IMR-90 (cell line): ENCODE results near the gene CDKN2B-AS1. TPM values are rescaled to one million over a fixed set of nuclear protein-coding genes. Genes with fewer than 3 reads are reported as not detected.

Experiments used
- ATAC-seq: fragments of 200-7000 bp; cut with Tn5 transposase; 2 replicates; pipeline ENCODE4 v1.9.1; 2020; ENCODE audit warnings: low read depth, mild to moderate bottlenecking, moderate library complexity
- BruUV-seq: library from RNA; stranded (reverse); fragments of 400-500 nt; replicated peaks from 2 replicates; lab custom pipeline; 2021; lab: Mats Ljungman, UMichigan
- CTCF ChIA-PET: fragments of 300-600 bp; formaldehyde crosslinking; extraction: SDS; loops from one replicate; lab custom pipeline; 2021; ENCODE audit warnings: antibody characterized with exemption; lab: Yijun Ruan, JAX
- POLR2A ChIA-PET: fragments of 300-600 bp; sonication (Branson Sonifier 250); formaldehyde crosslinking; loops from one replicate; lab custom pipeline; 2022; ENCODE audit warnings: antibody characterized with exemption; ENCODE audit not compliant: unreplicated experiment; lab: Charles Lee
- DNase-seq: peaks from one replicate; pipeline ENCODE4 v3.0.0; 2013
- H2AFZ ChIP-seq: replicated peaks from 2 replicates; pipeline ENCODE3; 2013; ENCODE audit warnings: low read length, mild to moderate bottlenecking; ENCODE audit not compliant: poor library complexity
- H2AK5ac ChIP-seq: 2 replicates; pipeline ENCODE4 v1.6.1; 2013; ENCODE audit warnings: low read depth, low read length, inconsistent platforms
- H2AK9ac ChIP-seq: replicated peaks from 2 replicates; pipeline ENCODE3; 2013; ENCODE audit warnings: mild to moderate bottlenecking, low read depth, low read length, moderate library complexity; ENCODE audit not compliant: poor library complexity
- H2BK120ac ChIP-seq: 2 replicates; pipeline ENCODE4 v1.6.1; 2013; ENCODE audit warnings: low read depth, low read length, inconsistent platforms
- H2BK15ac ChIP-seq: 3 replicates; pipeline ENCODE4 v1.6.1; 2013; ENCODE audit warnings: low read depth, low read length, inconsistent platforms
- H2BK20ac ChIP-seq: 2 replicates; pipeline ENCODE4 v1.6.1; 2013; ENCODE audit warnings: low read depth, mild to moderate bottlenecking, inconsistent platforms, low read length, moderate library complexity
- H2BK5ac ChIP-seq: 2 replicates; pipeline ENCODE4 v1.6.1; 2013; ENCODE audit warnings: mild to moderate bottlenecking, low read depth, low read length, inconsistent platforms; ENCODE audit not compliant: poor library complexity, severe bottlenecking
- H3K14ac ChIP-seq: replicated peaks from 2 replicates; pipeline ENCODE4 v1.6.1; 2013; ENCODE audit warnings: low read depth, low read length, inconsistent platforms
- H3K18ac ChIP-seq: 2 replicates; pipeline ENCODE4 v1.6.1; 2013; ENCODE audit warnings: low read depth, low read length, control low read depth
- H3K23ac ChIP-seq: 2 replicates; pipeline ENCODE4 v1.6.1; 2013; ENCODE audit warnings: low read depth, low read length, inconsistent platforms
- H3K27ac ChIP-seq: 2 replicates; pipeline ENCODE4 v1.5.1; 2013; ENCODE audit warnings: mild to moderate bottlenecking, control low read depth, low read length; ENCODE audit not compliant: insufficient read depth
- H3K27me3 ChIP-seq: 2 replicates; pipeline ENCODE4 v1.6.1; 2013; ENCODE audit warnings: low read length; ENCODE audit not compliant: control insufficient read depth, insufficient read depth
- H3K36me3 ChIP-seq: 2 replicates; pipeline ENCODE4 v1.6.1; 2013; ENCODE audit warnings: low read length, mixed read lengths; ENCODE audit not compliant: control insufficient read depth, insufficient read depth
- H3K4ac ChIP-seq: 2 replicates; pipeline ENCODE4 v1.6.1; 2013; ENCODE audit warnings: low read depth, low read length, inconsistent platforms
- H3K4me1 ChIP-seq: 2 replicates; pipeline ENCODE4 v1.6.1; 2013; ENCODE audit warnings: low read length, mixed read lengths; ENCODE audit not compliant: control insufficient read depth, insufficient read depth
- H3K4me2 ChIP-seq: 2 replicates; pipeline ENCODE4 v1.6.1; 2013; ENCODE audit warnings: low read depth, mild to moderate bottlenecking, control low read depth, low read length, moderate library complexity
- H3K4me3 ChIP-seq: 2 replicates; pipeline ENCODE4 v1.5.1; 2013; ENCODE audit warnings: low read depth, mild to moderate bottlenecking, control low read depth, low read length, moderate library complexity; ENCODE audit not compliant: insufficient read depth
- H3K56ac ChIP-seq: 2 replicates; pipeline ENCODE4 v1.6.1; 2013; ENCODE audit warnings: low read length, inconsistent platforms; ENCODE audit not compliant: insufficient read depth; ENCODE audit errors: extremely low read depth
- H3K79me1 ChIP-seq, 2 experiments: 2 replicates each; pipeline ENCODE4 v1.6.1; 2013; ENCODE audit warnings: low read length in 2 of 2, inconsistent platforms in 1 of 2, low read depth in 1 of 2
- H3K9ac ChIP-seq: 2 replicates; pipeline ENCODE4 v1.6.1; 2013; ENCODE audit warnings: low read depth, low read length, control low read depth
- H3K9me1 ChIP-seq: 2 replicates; pipeline ENCODE4 v1.6.1; 2013; ENCODE audit warnings: low read length, inconsistent platforms; ENCODE audit not compliant: insufficient read depth
- H3K9me3 ChIP-seq: 2 replicates; pipeline ENCODE4 v1.6.1; 2013; ENCODE audit warnings: low read length; ENCODE audit not compliant: control insufficient read depth, insufficient read depth
- H4K20me1 ChIP-seq: 2 replicates; pipeline ENCODE4 v1.6.1; 2013; ENCODE audit warnings: low read length, inconsistent platforms; ENCODE audit not compliant: insufficient read depth
- H4K5ac ChIP-seq: 2 replicates; pipeline ENCODE4 v1.6.1; 2013; ENCODE audit warnings: mild to moderate bottlenecking, low read depth, low read length, control low read depth
- H4K8ac ChIP-seq, 2 experiments: 2 replicates each; pipeline ENCODE4 v1.6.1; 2013; ENCODE audit warnings: low read depth in 2 of 2, low read length in 2 of 2, control low read depth in 1 of 2, inconsistent platforms in 1 of 2
- H4K91ac ChIP-seq: 2 replicates; pipeline ENCODE4 v1.6.1; 2013; ENCODE audit warnings: low read depth, low read length, inconsistent platforms; ENCODE audit not compliant: insufficient read depth
- BHLHE40 ChIP-seq: fragments of 150-350 bp; IDR thresholded peaks from 2 replicates; pipeline ENCODE4 v1.6.1; 2016; ENCODE audit warnings: mild to moderate bottlenecking, low read depth, low read length
- CEBPB ChIP-seq: IDR thresholded peaks from 2 replicates; pipeline ENCODE4 v1.6.1; 2012; ENCODE audit warnings: low read depth, low read length, improper control_type of control experiment
- CTCF ChIP-seq: conservative IDR thresholded peaks from 2 replicates; pipeline ENCODE4 v1.5.1; 2012; ENCODE audit warnings: mild to moderate bottlenecking, low read depth, low read length, improper control_type of control experiment
- FOS ChIP-seq: fragments of 150-350 bp; IDR thresholded peaks from 2 replicates; pipeline ENCODE4 v1.6.1; 2016; ENCODE audit warnings: low read depth, low read length
- MAFK ChIP-seq: IDR thresholded peaks from 2 replicates; pipeline ENCODE4 v1.6.1; 2012; ENCODE audit warnings: low read depth, low read length, improper control_type of control experiment
- MAZ ChIP-seq: IDR thresholded peaks from 2 replicates; pipeline ENCODE4 v1.6.1; 2012; ENCODE audit warnings: low read depth, mild to moderate bottlenecking, low read length, improper control_type of control experiment, moderate library complexity, borderline replicate concordance
- MXI1 ChIP-seq: IDR thresholded peaks from 2 replicates; pipeline ENCODE4 v1.6.1; 2012; ENCODE audit warnings: low read depth, mild to moderate bottlenecking, low read length, moderate library complexity, borderline replicate concordance
- NFE2L2 ChIP-seq: fragments of 150-350 bp; IDR thresholded peaks from 2 replicates; pipeline ENCODE4 v1.6.1; 2016; ENCODE audit warnings: low read depth, mild to moderate bottlenecking, low read length
- RAD21 ChIP-seq: IDR thresholded peaks from 2 replicates; pipeline ENCODE4 v1.6.1; 2012; ENCODE audit warnings: low read length, improper control_type of control experiment
- RCOR1 ChIP-seq: IDR thresholded peaks from 2 replicates; pipeline ENCODE4 v1.6.1; 2012; ENCODE audit warnings: mild to moderate bottlenecking, low read length, improper control_type of control experiment; ENCODE audit not compliant: insufficient replicate concordance
- SMC3 ChIP-seq: fragments of 150-350 bp; IDR thresholded peaks from 2 replicates; pipeline ENCODE4 v1.6.1; 2016; ENCODE audit warnings: low read depth, mild to moderate bottlenecking, antibody characterized with exemption, low read length, moderate library complexity
- USF2 ChIP-seq: fragments of 150-350 bp; IDR thresholded peaks from 2 replicates; pipeline ENCODE4 v1.6.1; 2017; ENCODE audit warnings: mild to moderate bottlenecking, antibody characterized with exemption, low read length, low read depth
- WGBS, 2 experiments: methylation state at CpG; one replicate each; pipeline versions ENCODE4 v1.1.5 to v1.1.7; 2013; ENCODE audit warnings: missing lambda C conversion rate in 2 of 2; ENCODE audit not compliant: insufficient read length in 1 of 2; ENCODE audit errors: extremely low coverage in 2 of 2; 5-methylcytosine and 5-hydroxymethylcytosine counted together
- dilution Hi-C: fragments of 300-500 bp; cut with HindIII; formaldehyde crosslinking; loops from one replicate; pipeline ENCODE4 v1.14.3; 2018; ENCODE audit warnings: low sequenced_read_pairs; ENCODE audit not compliant: unreplicated experiment
- in situ Hi-C: fragments of 300-500 bp; cut with MboI; formaldehyde crosslinking; loops from 3 replicates; pipeline ENCODE4 v1.14.3; 2019; ENCODE audit warnings: low sequenced_read_pairs, inconsistent platforms, mixed read lengths
- intact Hi-C: fragments of 100-400 bp; cut with micrococcal nuclease; formaldehyde crosslinking; loops from 2 replicates; pipeline ENCODE4 v1.10.0; 2022
- polyA plus RNA-seq, 3 experiments: library from polyadenylated mRNA; depleted of rRNA; stranded (reverse); fragments of >200 nt; gene quantifications; 2 replicates each; pipeline ENCODE4 v1.2.3, GENCODE V29; 2012; ENCODE audit warnings: low replicate concordance in 1 of 3
- total RNA-seq: library from RNA; depleted of rRNA; stranded (reverse); fragments of >200 nt; gene quantifications from 2 replicates; pipeline ENCODE4 v1.2.3, GENCODE V29; 2012
- TF ChIP-seq, protein P1 (sequence below): fragments of 150-350 bp; IDR thresholded peaks from 2 replicates; pipeline ENCODE4 v1.6.1; 2016; ENCODE audit warnings: low read depth, mild to moderate bottlenecking, low read length, moderate library complexity, borderline replicate concordance

The CDKN2B-AS1 gene
- total and polyA plus RNA-seq, 2 of the 4 experiments (the other 2 are of a cell fraction): 1.0 to 1.1 TPM

DNA sequence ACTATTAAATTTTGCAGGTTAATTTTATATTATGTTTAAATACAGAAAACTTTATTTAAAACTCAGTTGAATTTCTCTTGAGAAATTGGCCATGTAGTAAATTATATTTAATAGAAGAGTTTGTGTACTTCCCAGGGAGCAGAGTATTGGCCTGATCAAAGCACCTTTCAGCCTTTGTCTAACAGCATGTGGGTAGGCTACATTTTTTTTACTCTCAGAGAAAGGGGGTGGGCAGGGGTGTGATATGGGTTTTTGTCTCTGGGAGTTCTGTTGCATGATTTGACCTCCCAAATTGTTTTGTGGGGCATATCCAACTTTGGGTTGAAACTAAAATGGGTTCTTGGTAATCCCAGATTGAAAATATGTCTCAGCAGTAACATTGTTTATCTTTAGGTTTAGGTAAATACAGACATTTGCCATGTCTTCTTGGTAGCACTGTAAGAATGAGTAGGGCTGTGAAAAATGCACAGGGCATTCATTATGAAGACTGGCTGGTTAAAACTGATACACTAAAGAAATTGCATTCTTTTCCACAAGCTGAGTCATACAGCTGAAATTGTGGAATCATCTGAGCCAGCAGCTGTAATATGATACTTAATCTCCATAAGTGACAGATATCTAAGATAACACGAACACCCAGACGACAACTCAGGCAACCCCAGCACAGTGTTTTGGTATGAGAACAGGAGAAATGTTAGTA is 89.9 kb downstream of the CDKN2B-AS1 start:
- dilution Hi-C loops: no loop called here
- Histone ChIP-seq H2BK5ac (peak overlapping the region; percentile 87), H3K79me1 (no peaks in the 10 kb centered on the region), H2BK15ac (no peak overlapping the region), H3K27ac (peak overlapping the region; percentile 65; the same call in 1 of the 2 replicates), H4K20me1 (no peaks in the 10 kb centered on the region), H3K9me3 (no peaks in the 10 kb centered on the region), H2BK20ac (peak overlapping the region; percentile 64), H3K14ac (no peak overlapping the region; the same call in 1 of the 2 replicates), H3K18ac (peak overlapping the region; percentile 56; the same call in 1 of the 2 replicates), H4K8ac (peak overlapping the region in 1 of 2 experiments; percentile 50; a peak in 1 of 4 replicates), H3K36me3 (no peaks in the 10 kb centered on the region), H3K27me3 (no peaks in the 10 kb centered on the region), H2BK120ac (peak overlapping the region; percentile 71), H3K4ac (peak overlapping the region; percentile 56; the same call in 1 of the 2 replicates), H4K5ac (peak overlapping the region; percentile 43), H3K56ac (no peak overlapping the region; the same call in 1 of the 2 replicates), H4K91ac (peak overlapping the region; percentile 57; the same call in 1 of the 2 replicates), H2AK9ac (no peak overlapping the region), H3K9ac (no peak overlapping the region), H3K4me1 (peaks cover 8% of the 10 kb centered on the region), H3K9me1 (no peaks in the 10 kb centered on the region), H3K4me3 (no peak overlapping the region), H2AK5ac (peak overlapping the region; percentile 40; the same call in 1 of the 2 replicates), H2AFZ (no peak overlapping the region), H3K23ac (no peak overlapping the region), H3K4me2 (peak overlapping the region; percentile 37; the same call in 1 of the 2 replicates)
- no TSS peak for BruUV-seq
- ATAC-seq: peak; percentile 94
- in situ Hi-C loops: no loop called here
- CTCF ChIA-PET: no interaction called here
- POLR2A ChIA-PET: interaction anchor here (1.0 kb wide), 1 partner anchor 74 kb away, joined by 3 read pairs; no protein-coding TSS in a partner anchor
- WGBS, 2 experiments: no CpG with 5 or more reads among the region's 2 CpGs
- intact Hi-C loops: loop anchor here (2.0 kb wide), 1 partner anchor 18 kb away; no protein-coding TSS in a partner anchor
- peak; percentile 97 for DNase-seq
- TF ChIP-seq CTCF (no peak), MAFK (peak; percentile 63), CEBPB (peak; percentile 82), SMC3 (peak; percentile 8; the same call in 1 of the 2 replicates), MAZ (no peak), RAD21 (peak; percentile 26; the same call in 1 of the 2 replicates), RCOR1 (no peak), BHLHE40 (peak; percentile 56; the same call in 1 of the 2 replicates), NFE2L2 (peak; percentile 74; the same call in 1 of the 2 replicates), USF2 (no peak), MXI1 (no peak), FOS (peak; percentile 95)
- TF ChIP-seq, protein P1, sequence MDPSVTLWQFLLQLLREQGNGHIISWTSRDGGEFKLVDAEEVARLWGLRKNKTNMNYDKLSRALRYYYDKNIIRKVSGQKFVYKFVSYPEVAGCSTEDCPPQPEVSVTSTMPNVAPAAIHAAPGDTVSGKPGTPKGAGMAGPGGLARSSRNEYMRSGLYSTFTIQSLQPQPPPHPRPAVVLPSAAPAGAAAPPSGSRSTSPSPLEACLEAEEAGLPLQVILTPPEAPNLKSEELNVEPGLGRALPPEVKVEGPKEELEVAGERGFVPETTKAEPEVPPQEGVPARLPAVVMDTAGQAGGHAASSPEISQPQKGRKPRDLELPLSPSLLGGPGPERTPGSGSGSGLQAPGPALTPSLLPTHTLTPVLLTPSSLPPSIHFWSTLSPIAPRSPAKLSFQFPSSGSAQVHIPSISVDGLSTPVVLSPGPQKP: no peak
